HL-60 (cell line): Measurements from ENCODE around the gene ZNF573.

Experiments
- GABPA ChIP-seq: IDR thresholded peaks from 2 replicates; pipeline ENCODE4 v1.6.1; 2012; ENCODE audit warnings: low read depth
- POLR2AphosphoS5 ChIP-seq: IDR thresholded peaks from 2 replicates; pipeline ENCODE4 v1.6.1; 2012; ENCODE audit warnings: low read depth
- SPI1 ChIP-seq: IDR thresholded peaks from 2 replicates; pipeline ENCODE4 v1.6.1; 2012; ENCODE audit warnings: low read depth, mild to moderate bottlenecking, borderline replicate concordance
- TF ChIP-seq, protein P1 (sequence below): IDR thresholded peaks from one replicate; pipeline ENCODE4 v1.5.1; 2011; ENCODE audit warnings: low read length, control low read depth, inconsistent platforms; ENCODE audit not compliant: insufficient read depth
- TF ChIP-seq, protein P2 (sequence below): IDR thresholded peaks from 2 replicates; pipeline ENCODE4 v1.6.1; 2012; ENCODE audit warnings: low read depth; ENCODE audit not compliant: insufficient replicate concordance

DNA sequence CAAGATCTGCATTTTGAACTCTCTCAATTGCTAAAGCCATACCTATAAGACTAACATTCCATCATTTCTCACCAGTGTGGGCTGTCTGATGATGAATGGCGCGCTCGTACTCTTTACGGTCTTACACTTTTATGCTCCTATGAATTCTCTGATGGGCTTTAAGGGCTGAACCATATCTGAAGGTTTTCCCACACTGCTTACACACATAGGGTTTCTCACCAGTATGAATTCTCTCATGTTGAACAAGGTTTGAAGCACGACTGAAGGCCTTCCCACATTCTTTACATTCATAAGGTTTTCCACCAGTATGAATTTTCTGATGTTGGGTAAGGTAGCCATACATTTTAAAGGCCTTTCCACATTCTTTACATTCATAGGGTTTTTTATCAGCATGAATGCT lies 41.0 kb downstream of the ZNF573 start:
- TF ChIP-seq, protein P1, sequence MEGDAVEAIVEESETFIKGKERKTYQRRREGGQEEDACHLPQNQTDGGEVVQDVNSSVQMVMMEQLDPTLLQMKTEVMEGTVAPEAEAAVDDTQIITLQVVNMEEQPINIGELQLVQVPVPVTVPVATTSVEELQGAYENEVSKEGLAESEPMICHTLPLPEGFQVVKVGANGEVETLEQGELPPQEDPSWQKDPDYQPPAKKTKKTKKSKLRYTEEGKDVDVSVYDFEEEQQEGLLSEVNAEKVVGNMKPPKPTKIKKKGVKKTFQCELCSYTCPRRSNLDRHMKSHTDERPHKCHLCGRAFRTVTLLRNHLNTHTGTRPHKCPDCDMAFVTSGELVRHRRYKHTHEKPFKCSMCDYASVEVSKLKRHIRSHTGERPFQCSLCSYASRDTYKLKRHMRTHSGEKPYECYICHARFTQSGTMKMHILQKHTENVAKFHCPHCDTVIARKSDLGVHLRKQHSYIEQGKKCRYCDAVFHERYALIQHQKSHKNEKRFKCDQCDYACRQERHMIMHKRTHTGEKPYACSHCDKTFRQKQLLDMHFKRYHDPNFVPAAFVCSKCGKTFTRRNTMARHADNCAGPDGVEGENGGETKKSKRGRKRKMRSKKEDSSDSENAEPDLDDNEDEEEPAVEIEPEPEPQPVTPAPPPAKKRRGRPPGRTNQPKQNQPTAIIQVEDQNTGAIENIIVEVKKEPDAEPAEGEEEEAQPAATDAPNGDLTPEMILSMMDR: no peak
- TF ChIP-seq POLR2AphosphoS5 (no peak), SPI1 (no peak), GABPA (no peak)
- TF ChIP-seq, protein P2, sequence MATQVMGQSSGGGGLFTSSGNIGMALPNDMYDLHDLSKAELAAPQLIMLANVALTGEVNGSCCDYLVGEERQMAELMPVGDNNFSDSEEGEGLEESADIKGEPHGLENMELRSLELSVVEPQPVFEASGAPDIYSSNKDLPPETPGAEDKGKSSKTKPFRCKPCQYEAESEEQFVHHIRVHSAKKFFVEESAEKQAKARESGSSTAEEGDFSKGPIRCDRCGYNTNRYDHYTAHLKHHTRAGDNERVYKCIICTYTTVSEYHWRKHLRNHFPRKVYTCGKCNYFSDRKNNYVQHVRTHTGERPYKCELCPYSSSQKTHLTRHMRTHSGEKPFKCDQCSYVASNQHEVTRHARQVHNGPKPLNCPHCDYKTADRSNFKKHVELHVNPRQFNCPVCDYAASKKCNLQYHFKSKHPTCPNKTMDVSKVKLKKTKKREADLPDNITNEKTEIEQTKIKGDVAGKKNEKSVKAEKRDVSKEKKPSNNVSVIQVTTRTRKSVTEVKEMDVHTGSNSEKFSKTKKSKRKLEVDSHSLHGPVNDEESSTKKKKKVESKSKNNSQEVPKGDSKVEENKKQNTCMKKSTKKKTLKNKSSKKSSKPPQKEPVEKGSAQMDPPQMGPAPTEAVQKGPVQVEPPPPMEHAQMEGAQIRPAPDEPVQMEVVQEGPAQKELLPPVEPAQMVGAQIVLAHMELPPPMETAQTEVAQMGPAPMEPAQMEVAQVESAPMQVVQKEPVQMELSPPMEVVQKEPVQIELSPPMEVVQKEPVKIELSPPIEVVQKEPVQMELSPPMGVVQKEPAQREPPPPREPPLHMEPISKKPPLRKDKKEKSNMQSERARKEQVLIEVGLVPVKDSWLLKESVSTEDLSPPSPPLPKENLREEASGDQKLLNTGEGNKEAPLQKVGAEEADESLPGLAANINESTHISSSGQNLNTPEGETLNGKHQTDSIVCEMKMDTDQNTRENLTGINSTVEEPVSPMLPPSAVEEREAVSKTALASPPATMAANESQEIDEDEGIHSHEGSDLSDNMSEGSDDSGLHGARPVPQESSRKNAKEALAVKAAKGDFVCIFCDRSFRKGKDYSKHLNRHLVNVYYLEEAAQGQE: no peak
